Bronchial epithelial cell (primary cell): ENCODE data around the gene SPAG4. TPM values are rescaled to one million over a fixed set of nuclear protein-coding genes. Genes with fewer than 3 reads are reported as not detected.

Experiments
- DNase-seq: peaks from one replicate; pipeline ENCODE4 v3.0.0-alpha.2; 2010; ENCODE audit warnings: low read depth
- FAIRE-seq: peaks from 2 replicates; lab custom pipeline; 2011; peaks lifted over from hg19 to GRCh38; lab: Jason Lieb, UNC
- H3K27me3 ChIP-seq: 2 replicates; pipeline ENCODE4 v1.5.1; 2011; ENCODE audit warnings: low read length; ENCODE audit not compliant: control insufficient read depth, insufficient read depth
- H3K36me3 ChIP-seq: 2 replicates; pipeline ENCODE4 v1.5.1; 2011; ENCODE audit warnings: low read length; ENCODE audit not compliant: control insufficient read depth, insufficient read depth
- H3K4me3 ChIP-seq: 2 replicates; pipeline ENCODE4 v1.5.1; 2011; ENCODE audit warnings: mild to moderate bottlenecking, low read depth, low read length, control low read depth
- total RNA-seq: library from RNA; depleted of rRNA; stranded (reverse); fragments of >200 nt; gene quantifications from 2 replicates; pipeline ENCODE4 v1.2.1, GENCODE V29; 2014
- TF ChIP-seq, protein P1 (sequence below): IDR thresholded peaks from 2 replicates; pipeline ENCODE4 v1.5.1; 2011; ENCODE audit warnings: mild to moderate bottlenecking, moderate library complexity, low read length, control low read depth, inconsistent platforms; ENCODE audit not compliant: insufficient read depth, severe bottlenecking

Gene SPAG4
- total RNA-seq, 1 donor from 2014 or later: 6.1 TPM

DNA sequence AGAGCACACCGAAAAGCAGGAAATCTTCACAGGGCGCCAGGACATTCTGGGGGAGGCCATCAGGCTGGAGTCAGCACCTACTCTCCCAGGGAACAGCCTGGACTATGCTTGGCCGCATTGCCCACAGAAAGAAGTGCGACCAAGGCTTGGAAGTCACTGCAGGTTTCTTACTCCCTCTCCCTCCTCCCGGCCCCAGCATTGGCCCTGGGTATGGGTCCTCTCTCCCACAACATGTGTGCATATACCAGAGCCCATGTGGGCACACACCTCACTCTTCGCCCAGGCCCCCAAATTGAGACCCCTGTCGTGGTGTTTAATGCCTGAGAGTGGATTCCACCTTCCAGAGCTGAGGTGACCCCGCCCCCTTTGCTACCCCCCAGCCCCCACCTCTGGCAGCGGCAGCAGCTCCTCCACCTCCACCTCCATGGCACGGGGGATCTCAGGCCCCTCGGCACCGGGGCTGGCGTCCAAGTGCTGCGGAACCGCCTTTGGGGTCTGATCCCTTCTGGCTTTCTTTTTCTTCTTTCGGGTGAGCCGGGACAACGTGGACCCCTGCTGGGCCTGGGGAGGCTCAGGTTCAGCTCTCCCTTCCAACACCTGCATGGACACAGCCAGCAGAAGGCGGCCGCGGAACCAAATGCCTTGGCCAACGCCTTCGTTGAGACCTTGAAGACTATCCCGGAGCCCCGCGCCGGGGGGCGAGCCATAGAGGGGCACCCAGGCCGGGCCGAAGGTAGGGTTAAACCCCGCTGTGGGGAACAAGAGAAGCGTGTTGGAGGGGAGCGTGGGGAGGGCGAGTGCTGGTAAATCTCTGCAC lies 15.2 kb upstream of the SPAG4 start:
- DNase-seq (no peak), FAIRE-seq (peak; percentile 7)
- no peak overlapping the region for H3K4me3 ChIP-seq
- TF ChIP-seq, protein P1, sequence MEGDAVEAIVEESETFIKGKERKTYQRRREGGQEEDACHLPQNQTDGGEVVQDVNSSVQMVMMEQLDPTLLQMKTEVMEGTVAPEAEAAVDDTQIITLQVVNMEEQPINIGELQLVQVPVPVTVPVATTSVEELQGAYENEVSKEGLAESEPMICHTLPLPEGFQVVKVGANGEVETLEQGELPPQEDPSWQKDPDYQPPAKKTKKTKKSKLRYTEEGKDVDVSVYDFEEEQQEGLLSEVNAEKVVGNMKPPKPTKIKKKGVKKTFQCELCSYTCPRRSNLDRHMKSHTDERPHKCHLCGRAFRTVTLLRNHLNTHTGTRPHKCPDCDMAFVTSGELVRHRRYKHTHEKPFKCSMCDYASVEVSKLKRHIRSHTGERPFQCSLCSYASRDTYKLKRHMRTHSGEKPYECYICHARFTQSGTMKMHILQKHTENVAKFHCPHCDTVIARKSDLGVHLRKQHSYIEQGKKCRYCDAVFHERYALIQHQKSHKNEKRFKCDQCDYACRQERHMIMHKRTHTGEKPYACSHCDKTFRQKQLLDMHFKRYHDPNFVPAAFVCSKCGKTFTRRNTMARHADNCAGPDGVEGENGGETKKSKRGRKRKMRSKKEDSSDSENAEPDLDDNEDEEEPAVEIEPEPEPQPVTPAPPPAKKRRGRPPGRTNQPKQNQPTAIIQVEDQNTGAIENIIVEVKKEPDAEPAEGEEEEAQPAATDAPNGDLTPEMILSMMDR: no peak
- H3K36me3 ChIP-seq: no peaks in the 10 kb centered on the region
- H3K27me3 ChIP-seq: peaks cover 22% of the 10 kb centered on the region

DNA sequence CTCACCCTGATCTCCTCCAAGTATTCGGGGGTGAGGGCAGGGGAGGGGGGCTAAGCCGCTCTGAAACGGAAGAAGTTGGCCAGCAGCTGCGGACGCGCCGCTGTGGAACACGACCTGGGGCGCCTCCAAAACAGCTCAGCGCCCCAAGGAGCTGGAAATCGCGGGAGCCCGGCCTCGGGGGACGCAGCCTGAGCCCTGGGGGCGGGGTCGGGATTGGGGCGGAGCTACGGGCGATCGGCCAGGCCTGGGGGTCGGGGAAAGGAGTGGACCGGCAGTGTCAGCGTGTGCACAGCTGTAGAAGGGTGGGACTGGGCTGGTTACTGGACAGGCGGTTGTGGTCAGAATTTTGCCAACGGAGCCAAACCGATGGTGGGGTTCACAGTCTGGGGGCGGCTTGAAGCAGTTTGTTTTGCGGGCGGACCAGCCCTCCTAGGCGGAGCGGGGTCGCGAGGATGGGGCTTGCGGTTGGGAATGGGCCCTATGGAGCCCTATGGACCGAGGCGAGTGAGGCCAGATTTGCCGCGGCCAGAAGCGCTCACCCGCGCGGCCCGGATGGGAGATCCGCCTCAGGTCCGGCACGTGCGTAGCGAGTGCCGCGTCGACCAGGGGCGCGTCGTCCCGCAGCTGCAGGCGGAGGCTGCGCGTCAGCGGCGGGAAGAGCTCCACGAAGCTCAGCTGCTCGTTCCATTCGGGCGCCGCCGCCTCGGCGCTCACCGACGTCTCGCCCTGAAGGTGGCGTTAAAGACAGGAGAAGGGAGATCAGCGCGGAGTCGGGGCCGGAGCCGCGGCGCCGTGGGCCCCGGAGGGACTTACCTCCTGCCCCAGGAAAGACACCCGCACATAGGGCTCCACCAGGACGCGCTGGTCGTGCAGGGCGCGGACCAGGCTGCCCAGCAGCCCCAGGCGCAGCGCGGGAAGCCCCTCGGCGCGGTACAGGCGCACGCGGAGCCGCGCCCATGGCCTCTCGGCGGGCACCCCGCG lies 14.3 kb upstream of the SPAG4 start:
- TF ChIP-seq, protein P1: peak; percentile 65
- DNase-seq: peak; percentile 65
- peak overlapping the region; percentile 33 for H3K4me3 ChIP-seq
- FAIRE-seq: no peak
- no peaks in the 10 kb centered on the region for H3K36me3 ChIP-seq
- peaks cover 20% of the 10 kb centered on the region for H3K27me3 ChIP-seq

DNA sequence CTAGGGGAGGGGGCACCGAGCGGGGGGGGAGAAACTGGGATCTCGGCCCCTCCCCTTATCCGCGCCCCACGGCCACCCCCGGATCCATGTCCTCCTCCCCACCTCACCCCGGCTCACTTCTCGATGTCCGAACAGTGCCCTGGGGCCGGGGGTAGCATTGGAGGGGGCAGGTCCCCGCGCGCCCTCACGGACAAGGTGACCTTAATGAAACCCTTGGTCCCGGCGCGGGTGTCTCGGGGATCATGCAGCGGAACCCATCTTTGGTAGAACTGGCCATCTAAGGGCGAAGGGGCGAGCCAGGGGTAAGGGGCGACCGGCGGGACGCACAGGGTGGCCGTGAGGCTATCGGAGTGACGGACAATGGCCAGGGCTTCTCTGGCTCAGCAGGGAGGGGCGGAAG lies 13.6 kb upstream of the SPAG4 start:
- peak overlapping the region; percentile 33 for H3K4me3 ChIP-seq
- FAIRE-seq: no peak
- H3K27me3 ChIP-seq: peaks cover 20% of the 10 kb centered on the region
- TF ChIP-seq, protein P1: no peak
- H3K36me3 ChIP-seq: no peaks in the 10 kb centered on the region
- no peak for DNase-seq

DNA sequence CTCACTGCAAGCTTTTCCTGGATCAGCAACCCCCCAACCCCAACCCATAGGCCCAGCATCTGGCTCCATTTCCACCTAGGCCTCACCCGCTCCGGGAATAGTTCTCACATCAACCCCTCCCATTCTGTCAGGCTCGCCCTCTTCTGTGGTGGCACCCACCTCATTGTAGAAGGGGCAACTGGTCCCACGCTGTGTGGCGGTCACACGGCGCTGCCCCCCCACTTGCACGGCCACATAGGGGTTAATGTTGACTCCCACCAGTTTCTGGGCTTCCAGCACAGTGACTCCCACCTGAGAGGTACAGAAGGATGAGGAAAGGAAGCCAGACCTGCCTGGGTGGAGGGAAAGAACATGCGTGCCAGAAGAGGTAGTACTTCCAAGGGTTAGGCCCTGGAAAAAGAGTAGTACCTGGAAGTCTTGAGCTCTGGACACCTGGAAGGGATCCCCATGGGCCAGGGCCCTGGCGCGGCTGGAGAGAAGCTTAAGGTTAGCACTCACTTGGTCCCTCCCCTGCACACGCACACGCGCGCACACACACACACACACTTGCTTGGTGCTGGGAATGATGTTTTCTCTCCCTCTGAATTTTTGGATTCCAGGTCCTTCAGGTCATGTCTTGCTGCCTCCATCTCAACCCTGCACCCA lies 12.7 kb upstream of the SPAG4 start:
- FAIRE-seq (no peak), DNase-seq (no peak)
- TF ChIP-seq, protein P1: no peak
- H3K36me3 ChIP-seq: no peaks in the 10 kb centered on the region
- peaks cover 20% of the 10 kb centered on the region for H3K27me3 ChIP-seq
- H3K4me3 ChIP-seq: no peak overlapping the region

DNA sequence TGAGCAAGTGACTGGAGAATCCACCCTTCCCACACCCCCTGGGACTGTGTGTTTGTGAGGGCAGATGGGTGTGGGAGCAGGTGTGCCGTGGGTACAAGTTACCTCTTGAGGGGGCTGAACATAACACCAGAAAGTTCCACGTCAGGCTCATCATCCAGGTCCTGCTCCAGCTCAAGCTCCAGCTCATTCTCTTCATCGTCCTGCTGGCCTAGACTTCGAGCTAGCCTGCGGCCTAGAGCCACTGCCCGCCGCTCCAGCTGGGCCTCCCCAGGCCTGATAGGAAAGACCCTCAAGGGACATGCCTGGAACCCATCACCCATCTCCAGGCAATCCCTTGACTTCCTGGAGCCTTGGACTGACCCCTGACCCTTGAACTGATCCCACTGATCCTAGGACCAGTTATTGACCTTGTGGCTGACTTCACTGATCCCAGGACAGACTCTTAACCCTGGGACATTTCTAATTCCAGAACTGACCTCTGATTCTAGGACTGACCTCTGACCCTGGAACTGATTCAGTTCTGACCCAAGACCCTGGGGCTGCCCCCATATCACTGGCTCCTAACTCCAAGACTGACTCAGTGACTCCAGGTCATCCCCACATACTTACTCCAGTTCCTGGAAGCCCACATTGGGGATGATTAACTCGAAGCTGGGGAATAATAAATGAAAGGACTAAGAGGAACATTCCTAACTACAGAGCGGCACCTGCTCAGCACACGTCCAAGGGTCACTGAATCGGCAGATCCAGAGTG lies 11.8 kb upstream of the SPAG4 start:
- Histone ChIP-seq H3K4me3 (no peak overlapping the region), H3K36me3 (no peaks in the 10 kb centered on the region), H3K27me3 (peaks cover 18% of the 10 kb centered on the region)
- DNase-seq (no peak), FAIRE-seq (no peak)
- TF ChIP-seq, protein P1: no peak
